GM12874 (cell line): ENCODE measurements around the gene PABPC1L2A.
"Not testable (repeated sequence)": the region's sequence is repeated elsewhere in the genome, so short reads cannot be mapped to it uniquely, and the experiment has no call there.

Experiments
- TF ChIP-seq, protein P1 (sequence below): IDR thresholded peaks from 2 replicates; pipeline ENCODE4 v1.5.1; 2011; ENCODE audit warnings: low read depth, mild to moderate bottlenecking, control low read depth, low read length, moderate library complexity; ENCODE audit not compliant: insufficient read depth

PABPC1L2A gene

DNA sequence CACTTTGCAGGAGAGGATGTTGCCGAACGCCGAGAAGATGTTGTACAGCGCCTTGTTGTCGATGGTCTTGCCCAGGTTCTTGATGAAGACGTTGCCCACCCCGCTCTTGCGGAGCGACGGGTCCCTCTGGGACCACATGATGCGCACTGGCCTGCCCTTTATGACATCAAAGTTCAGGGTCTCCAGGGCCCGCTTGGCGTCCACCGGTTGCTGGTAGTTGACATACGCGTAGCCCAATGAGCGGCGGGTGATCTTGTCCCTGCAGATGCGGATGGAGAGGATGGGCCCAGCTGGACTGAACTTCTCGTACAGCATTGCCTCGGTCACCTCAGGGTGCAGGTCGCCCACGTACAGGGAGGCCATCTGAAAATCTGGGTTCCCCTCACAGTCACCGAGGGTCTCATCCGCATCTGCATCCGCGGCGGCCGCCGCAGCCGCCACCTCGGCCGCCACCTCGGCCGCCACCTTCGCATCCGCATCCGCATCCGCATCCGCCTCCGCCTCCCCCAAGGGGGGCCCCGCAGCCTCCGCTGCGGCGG is at the start of gene PABPC1L2A:
Gene PABPC1L2A (minus strand): TSS at position 489 of the 539 bp plus-strand sequence. CDS start 126 bp downstream, at position 363.
- TF ChIP-seq, protein P1, sequence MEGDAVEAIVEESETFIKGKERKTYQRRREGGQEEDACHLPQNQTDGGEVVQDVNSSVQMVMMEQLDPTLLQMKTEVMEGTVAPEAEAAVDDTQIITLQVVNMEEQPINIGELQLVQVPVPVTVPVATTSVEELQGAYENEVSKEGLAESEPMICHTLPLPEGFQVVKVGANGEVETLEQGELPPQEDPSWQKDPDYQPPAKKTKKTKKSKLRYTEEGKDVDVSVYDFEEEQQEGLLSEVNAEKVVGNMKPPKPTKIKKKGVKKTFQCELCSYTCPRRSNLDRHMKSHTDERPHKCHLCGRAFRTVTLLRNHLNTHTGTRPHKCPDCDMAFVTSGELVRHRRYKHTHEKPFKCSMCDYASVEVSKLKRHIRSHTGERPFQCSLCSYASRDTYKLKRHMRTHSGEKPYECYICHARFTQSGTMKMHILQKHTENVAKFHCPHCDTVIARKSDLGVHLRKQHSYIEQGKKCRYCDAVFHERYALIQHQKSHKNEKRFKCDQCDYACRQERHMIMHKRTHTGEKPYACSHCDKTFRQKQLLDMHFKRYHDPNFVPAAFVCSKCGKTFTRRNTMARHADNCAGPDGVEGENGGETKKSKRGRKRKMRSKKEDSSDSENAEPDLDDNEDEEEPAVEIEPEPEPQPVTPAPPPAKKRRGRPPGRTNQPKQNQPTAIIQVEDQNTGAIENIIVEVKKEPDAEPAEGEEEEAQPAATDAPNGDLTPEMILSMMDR = not testable (repeated sequence)

DNA sequence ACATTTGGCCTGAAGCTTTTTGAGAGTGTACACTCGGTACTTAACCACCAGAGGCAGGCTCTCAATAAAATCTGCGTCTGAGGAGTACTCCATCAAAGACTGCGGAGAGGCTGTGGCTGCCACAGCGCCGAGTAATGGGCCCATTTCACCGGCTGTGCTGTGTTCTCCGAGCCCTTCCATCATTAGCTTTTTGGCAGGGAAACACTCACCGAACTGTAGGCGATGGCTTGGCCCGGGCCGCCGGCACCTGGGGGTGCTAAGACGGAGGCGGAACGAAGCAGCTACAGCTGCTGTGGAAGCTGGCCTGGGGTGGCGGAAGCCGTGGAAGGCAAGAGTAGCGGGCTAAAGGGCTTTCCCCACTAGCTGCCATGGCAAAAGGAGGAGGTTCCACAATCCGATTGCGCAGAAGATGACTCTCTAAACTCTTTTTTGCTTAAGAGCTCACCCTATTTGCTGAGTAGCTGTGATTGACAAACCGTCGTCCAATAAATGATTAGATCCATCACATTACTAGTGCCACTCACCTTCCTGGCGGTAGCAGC is 48.5 kb upstream of the PABPC1L2A start:
- TF ChIP-seq, protein P1 = no peak

DNA sequence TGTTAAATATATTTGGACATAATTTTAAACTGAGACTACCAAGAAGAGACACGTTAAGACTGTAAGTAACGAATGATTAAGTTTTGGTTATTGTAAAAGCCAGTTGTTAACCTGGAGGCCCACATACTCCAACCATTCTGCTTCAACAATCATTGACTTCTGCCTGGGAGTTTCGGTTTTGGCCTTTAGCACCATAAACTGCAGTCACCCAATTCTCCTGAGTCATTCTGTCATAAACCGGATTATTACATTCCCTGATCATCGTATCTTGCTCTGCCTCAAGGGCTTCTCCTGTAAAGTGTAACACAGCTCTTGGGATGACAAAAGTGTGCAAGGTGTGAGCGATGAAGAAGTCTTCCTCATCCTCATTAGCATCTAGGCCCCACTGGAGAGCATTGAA is 46.9 kb upstream of the PABPC1L2A start:
- TF ChIP-seq, protein P1 = no peak

DNA sequence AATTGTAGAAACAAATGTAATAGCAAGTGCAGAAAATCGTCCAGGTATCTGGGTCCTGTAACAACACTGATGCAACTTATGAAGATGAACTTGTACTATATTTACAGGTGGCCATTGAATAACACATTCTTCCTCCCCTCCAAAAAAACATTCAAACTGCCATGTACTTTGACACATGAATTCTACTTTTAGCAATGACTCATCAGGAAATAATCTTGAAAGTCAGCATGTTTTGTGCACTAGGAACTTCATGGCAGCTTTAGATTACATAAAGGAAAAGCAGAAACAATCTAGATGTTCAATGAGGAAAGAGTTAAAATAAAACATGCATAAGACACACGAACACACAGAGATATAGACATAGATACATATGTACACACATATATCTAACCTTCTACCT is 2.5 kb downstream of the PABPC1L2A start:
- TF ChIP-seq, protein P1 = no peak

DNA sequence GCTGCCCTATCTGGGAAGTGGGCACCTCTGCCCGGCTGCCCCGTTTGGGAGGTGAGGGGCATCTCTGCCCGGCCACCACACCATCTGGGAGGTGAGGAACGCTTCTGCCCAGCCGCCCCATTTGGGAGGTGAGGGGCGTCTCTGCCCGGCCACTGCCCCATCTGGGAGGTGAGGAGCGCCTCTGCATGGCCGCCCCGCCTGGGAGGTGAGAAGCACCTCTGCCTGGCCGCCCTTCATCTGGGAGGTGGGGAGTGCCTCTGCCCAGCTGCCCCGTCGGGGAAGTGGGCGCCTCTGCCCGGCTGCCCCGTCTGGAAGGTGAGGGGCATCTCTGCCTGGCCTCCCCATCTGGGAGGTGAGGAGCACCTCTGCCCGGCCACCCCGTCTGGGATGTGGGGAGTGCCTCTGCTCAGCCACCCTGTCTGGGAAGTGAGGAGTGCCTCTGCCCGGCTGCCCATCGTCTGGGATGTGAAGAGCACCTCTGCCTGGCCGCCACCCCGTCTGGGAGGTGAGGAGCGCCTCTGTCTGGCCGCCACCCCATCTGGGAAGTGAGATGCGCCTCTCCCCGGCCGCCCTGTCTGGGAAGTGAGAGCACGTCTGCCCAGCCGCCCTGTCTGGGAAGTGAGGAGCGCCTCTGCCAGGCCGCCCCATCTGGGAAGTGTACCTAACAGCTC is 9.8 kb downstream of the PABPC1L2A start:
- TF ChIP-seq, protein P1 = no peak

DNA sequence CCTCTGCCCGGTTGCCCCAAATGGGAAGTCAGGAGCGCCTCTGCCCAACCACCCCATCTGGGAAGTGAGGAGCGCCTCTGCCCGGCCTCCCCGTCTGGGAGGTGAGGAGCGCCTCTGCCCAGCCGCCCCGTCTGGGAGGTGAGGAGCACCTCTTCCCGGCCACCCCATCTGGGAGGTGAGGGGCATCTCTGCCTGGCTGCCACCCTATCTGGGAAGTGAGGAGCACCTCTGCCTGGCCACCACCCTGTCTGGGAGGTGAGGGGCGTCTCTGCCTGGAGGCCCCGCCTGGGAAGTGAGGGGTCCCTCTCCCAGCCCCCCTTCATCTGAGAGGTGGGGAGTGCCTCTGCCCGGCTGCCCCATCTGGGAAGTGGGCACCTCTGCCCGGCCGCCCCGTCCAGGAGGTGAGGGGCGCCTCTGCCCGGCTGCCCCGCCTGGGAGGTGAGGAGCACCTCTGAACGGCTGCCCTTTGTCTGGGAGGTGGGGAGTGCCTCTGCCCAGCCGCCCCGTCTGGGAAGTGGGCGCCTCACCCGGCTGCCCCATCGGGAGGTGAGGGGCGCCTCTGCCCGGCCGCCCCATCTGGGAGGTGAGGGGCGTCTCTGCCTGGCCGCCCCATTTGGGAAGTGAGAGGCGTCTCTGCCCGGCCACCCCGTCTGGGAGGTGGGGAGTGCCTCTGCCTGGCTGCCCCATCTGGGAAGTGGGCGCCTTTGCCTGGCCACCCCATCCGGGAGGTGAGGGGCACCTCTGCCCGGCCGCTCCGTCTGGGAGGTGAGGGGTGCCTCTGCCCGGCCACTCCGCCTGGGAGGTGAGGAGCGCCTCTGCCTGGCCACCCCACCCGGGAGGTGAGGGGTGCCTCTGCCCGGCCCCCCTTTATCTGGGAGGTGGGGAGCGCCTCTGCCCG is 10.6 kb downstream of the PABPC1L2A start:
- TF ChIP-seq, protein P1 = no peak

DNA sequence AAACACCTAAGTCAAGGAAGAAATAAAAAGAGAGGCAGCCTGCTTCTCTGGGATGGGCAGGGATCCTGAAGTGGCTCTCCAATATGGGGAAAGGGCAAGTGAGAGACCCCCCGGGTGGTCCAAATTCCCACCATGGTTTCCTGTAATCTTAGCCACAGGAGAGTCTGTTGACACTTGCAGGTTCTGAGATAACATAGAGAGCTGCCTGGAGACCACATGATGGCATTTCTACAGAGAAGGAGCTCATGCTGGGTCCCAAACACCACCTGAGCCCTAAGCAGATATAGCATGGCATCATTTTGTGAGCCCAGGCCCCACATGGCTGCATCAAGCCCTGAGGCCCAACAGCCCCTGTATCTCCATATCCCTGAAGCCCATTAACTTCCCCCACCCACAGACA is 50.4 kb downstream of the PABPC1L2A start:
- TF ChIP-seq, protein P1 = no peak
